K562 (cell line): ENCODE measurements around the gene PNMT. TPM values are rescaled to one million over a fixed set of nuclear protein-coding genes. Genes with fewer than 3 reads are reported as not detected.

ENCODE experiments used
- ARNT ChIP-seq, 2 experiments: fragments of 450-650 bp; IDR thresholded peaks; 2 replicates each; pipeline ENCODE4 v1.6.1; 2016; ENCODE audit warnings: mild to moderate bottlenecking in 1 of 2
- CBX3 ChIP-seq, 2 experiments: IDR thresholded peaks; 1 replicate in 1 of 2; 2 replicates in 1 of 2; pipeline ENCODE4 v1.6.1; 2012; ENCODE audit warnings: inconsistent platforms in 2 of 2, low read length in 2 of 2, borderline replicate concordance in 1 of 2, control low read depth in 1 of 2
- E2F5 ChIP-seq: sonication (generic); formaldehyde crosslinking; IDR thresholded peaks from 2 replicates; pipeline ENCODE4 v1.8.0; 2022; ENCODE audit warnings: mild to moderate bottlenecking, missing genetic modification reagents
- FOXP4 ChIP-seq: sonication (generic); formaldehyde crosslinking; IDR thresholded peaks from 2 replicates; pipeline ENCODE4 v1.8.0; 2022; ENCODE audit warnings: mild to moderate bottlenecking, missing genetic modification reagents, borderline replicate concordance
- JUND ChIP-seq, 2 experiments: IDR thresholded peaks; 2 replicates in 1 of 2; 3 replicates in 1 of 2; pipeline ENCODE4 v1.6.1; 2011; ENCODE audit warnings: borderline replicate concordance in 2 of 2, low read depth in 2 of 2, low read length in 2 of 2, improper control_type of control experiment in 1 of 2, missing biosample characterization in 1 of 2, missing genetic modification characterization in 1 of 2, missing genetic modification reagents in 1 of 2
- KLF10 ChIP-seq: fragments of 250-450 bp; sonication (Bioruptor Pico); IDR thresholded peaks from 2 replicates; pipeline ENCODE4 v1.6.1; 2021; ENCODE audit warnings: matching md5 sums
- MAZ ChIP-seq, 2 experiments: fragments of 450-650 bp in 1 of 2; sonication (generic) in 1 of 2; formaldehyde crosslinking; IDR thresholded peaks in 1 of 2; conservative IDR thresholded peaks in 1 of 2; 2 replicates each; pipeline versions ENCODE4 v1.4.0 to v1.5.0; 2020; ENCODE audit warnings: mild to moderate bottlenecking in 1 of 2, missing genetic modification reagents in 1 of 2
- MECOM ChIP-seq: fragments of 250-450 bp; sonication (Bioruptor Pico); IDR thresholded peaks from 2 replicates; pipeline ENCODE4 v1.8.0; 2022; ENCODE audit warnings: inconsistent platforms
- MYBL2 ChIP-seq, 2 experiments: fragments of 450-650 bp in 1 of 2; sonication (generic) in 1 of 2; formaldehyde crosslinking in 1 of 2; IDR thresholded peaks; 2 replicates each; pipeline versions ENCODE4 v1.6.1 to v1.8.1; 2017 to 2022; ENCODE audit warnings: borderline replicate concordance in 1 of 2, inconsistent platforms in 1 of 2, low read depth in 1 of 2, mild to moderate bottlenecking in 1 of 2, missing genetic modification reagents in 1 of 2, moderate library complexity in 1 of 2
- NR0B1 ChIP-seq: fragments of 450-650 bp; IDR thresholded peaks from one replicate; pipeline ENCODE4 v1.6.1; 2018; ENCODE audit warnings: mild to moderate bottlenecking, moderate library complexity; ENCODE audit not compliant: partially characterized antibody
- PCBP1 ChIP-seq: fragments of 200-400 bp; formaldehyde crosslinking; IDR thresholded peaks from 2 replicates; pipeline ENCODE4 v1.6.1; 2018; ENCODE audit warnings: mild to moderate bottlenecking, low read depth, low read length; ENCODE audit not compliant: poor library complexity, severe bottlenecking
- PHF8 ChIP-seq: fragments of 200-600 bp; sonication (generic); IDR thresholded peaks from 2 replicates; pipeline ENCODE4 v1.6.1; 2012; ENCODE audit warnings: mixed run types, mild to moderate bottlenecking, inconsistent platforms, low read length, moderate library complexity, borderline replicate concordance
- PRMT5 ChIP-seq: sonication (generic); formaldehyde crosslinking; IDR thresholded peaks from 2 replicates; pipeline ENCODE4 v1.5.0; 2020; ENCODE audit warnings: missing genetic modification reagents
- SMC3 ChIP-seq: conservative IDR thresholded peaks from 2 replicates; pipeline ENCODE4 v1.6.1; 2011; ENCODE audit warnings: low read depth, low read length, improper control_type of control experiment; ENCODE audit not compliant: insufficient read depth
- SRSF3 ChIP-seq: fragments of 200-400 bp; formaldehyde crosslinking; IDR thresholded peaks from 2 replicates; pipeline ENCODE4 v1.6.1; 2016; ENCODE audit warnings: mild to moderate bottlenecking, low read length, moderate library complexity; ENCODE audit not compliant: insufficient read depth
- SUPT5H ChIP-seq: fragments of 450-650 bp; IDR thresholded peaks from 2 replicates; pipeline ENCODE4 v1.6.1; 2016
- TOE1 ChIP-seq, 2 experiments: fragments of 450-650 bp in 1 of 2; sonication (generic) in 1 of 2; formaldehyde crosslinking in 1 of 2; IDR thresholded peaks; 2 replicates each; pipeline versions ENCODE4 v1.7.1 to v1.8.0; 2016 to 2022; ENCODE audit warnings: borderline replicate concordance in 2 of 2, mild to moderate bottlenecking in 2 of 2, antibody characterized with exemption in 1 of 2, inconsistent platforms in 1 of 2, low read depth in 1 of 2, missing genetic modification reagents in 1 of 2, moderate library complexity in 1 of 2
- ZBTB7A ChIP-seq: IDR thresholded peaks from 2 replicates; pipeline ENCODE4 v1.6.1; 2011; ENCODE audit warnings: low read depth, mild to moderate bottlenecking, low read length, moderate library complexity, borderline replicate concordance; ENCODE audit not compliant: control insufficient read depth
- ZBTB8A ChIP-seq: fragments of 450-650 bp; IDR thresholded peaks from 2 replicates; pipeline ENCODE4 v1.6.1; 2018; ENCODE audit warnings: mild to moderate bottlenecking, moderate library complexity; ENCODE audit not compliant: partially characterized antibody
- ZEB2 ChIP-seq: fragments of 450-650 bp; IDR thresholded peaks from 2 replicates; pipeline ENCODE4 v1.6.1; 2016
- ZNF699 ChIP-seq: fragments of 250-450 bp; sonication (Bioruptor Pico); IDR thresholded peaks from 2 replicates; pipeline ENCODE4 v1.8.0; 2021; ENCODE audit warnings: mild to moderate bottlenecking, moderate library complexity; ENCODE audit not compliant: insufficient replicate concordance
- polyA plus RNA-seq, 8 experiments: library from polyadenylated mRNA; depleted of rRNA in 4 of 8; stranded (reverse) in 5 of 8; unstranded in 3 of 8; fragments of >200 nt; fragmentation: Nextera tagmentation in 2 of 8; fragmentation: Illumina TruSeq in 1 of 8; extraction: Ambion mirVana in 2 of 8; extraction: Trizol in 1 of 8; gene quantifications; 2 replicates each; pipeline versions ENCODE4 v1.2.1 to v1.2.3, GENCODE V29; 2011 to 2014; ENCODE audit warnings: inconsistent platforms in 1 of 8, missing spikeins in 1 of 8
- total RNA-seq, 7 experiments: library from RNA; depleted of rRNA in 6 of 7; stranded (reverse); fragments of >200 nt in 6 of 7; fragmentation: Illumina TruSeq in 2 of 7; extraction: Trizol in 2 of 7; gene quantifications; 2 replicates each; pipeline versions ENCODE4 v1.2.1 to v1.2.3, GENCODE V29; 2011 to 2021; ENCODE audit warnings: low replicate concordance in 1 of 7

Gene PNMT
- total and polyA plus RNA-seq, 9 of the 15 experiments (the other 6 are each of a cell fraction or from before 2014, with no cell fraction given), result 0.55 to 18.1 (median 5.8) TPM

GRCh38 chr17:39653662-39654331, 14.5 kb upstream of the PNMT start (continued):
- no peak for TF ChIP-seq NR0B1
- no peak for TF ChIP-seq PHF8
- TF ChIP-seq E2F5, result no peak
- TF ChIP-seq TOE1 (IDR thresholded peaks at IDR 0.05; ENCODE audit: borderline replicate concordance), result no peak
- no peak for TF ChIP-seq TOE1 (CRISPR knock-in tag; IDR thresholded peaks at IDR 0.05; ENCODE audit: borderline replicate concordance, low read depth)
- TF ChIP-seq PRMT5, result no peak
- TF ChIP-seq MAZ (CRISPR knock-in tag; conservative IDR thresholded peaks at IDR 0.05 in 1 of 2, IDR thresholded peaks at IDR 0.05 in 1 of 2), result peak in 1 of 2 experiments; percentile 64; a peak in 2 of 4 replicates
- no peak for TF ChIP-seq SUPT5H
- no peak for TF ChIP-seq ZBTB8A
- peak; percentile 22; the same call in 1 of the 2 replicates for TF ChIP-seq JUND (IDR thresholded peaks at IDR 0.05; ENCODE audit: borderline replicate concordance, low read depth, low read length)
- TF ChIP-seq JUND (tag; IDR thresholded peaks at IDR 0.05; ENCODE audit: borderline replicate concordance, low read depth, low read length), result no peak
- 0 out of 2 replicates have a peak, but pooled peaks have one; percentile 36 for TF ChIP-seq SMC3
- no peak for TF ChIP-seq PCBP1
- no peak for TF ChIP-seq SRSF3
- no peak for TF ChIP-seq KLF10 (CRISPR knock-in tag)
- no peak for TF ChIP-seq ZEB2
- no peak for TF ChIP-seq MECOM (CRISPR knock-in tag)
- peak; percentile 35; the same call in 1 of the 2 replicates for TF ChIP-seq ZBTB7A
- no peak for TF ChIP-seq ARNT (IDR thresholded peaks at IDR 0.05)
- TF ChIP-seq FOXP4 (CRISPR knock-in tag), result no peak
- no peak for TF ChIP-seq MYBL2 (IDR thresholded peaks at IDR 0.05; ENCODE audit: low read depth)
- TF ChIP-seq MYBL2 (CRISPR knock-in tag; IDR thresholded peaks at IDR 0.05; ENCODE audit: borderline replicate concordance), result no peak
- peak in 1 of 2 experiments; percentile 70; a peak in 2 of 3 replicates for TF ChIP-seq CBX3 (IDR thresholded peaks at IDR 0.05; ENCODE audit: borderline replicate concordance in 1 of 2, low read length in 2 of 2)
- no peak for TF ChIP-seq ZNF699 (CRISPR knock-in tag)
